IMR-90 (cell line): ENCODE data around the gene ARID4B. TPM values are rescaled to one million over a fixed set of nuclear protein-coding genes. Genes with fewer than 3 reads are reported as not detected.

ENCODE experiments used
- ATAC-seq: fragments of 200-7000 bp; cut with Tn5 transposase; 2 replicates; pipeline ENCODE4 v1.9.1; 2020; ENCODE audit warnings: low read depth, mild to moderate bottlenecking, moderate library complexity
- BruUV-seq: library from RNA; stranded (reverse); fragments of 400-500 nt; replicated peaks from 2 replicates; lab custom pipeline; 2021; lab: Mats Ljungman, UMichigan
- CTCF ChIA-PET: fragments of 300-600 bp; formaldehyde crosslinking; extraction: SDS; loops from one replicate; lab custom pipeline; 2021; ENCODE audit warnings: antibody characterized with exemption; lab: Yijun Ruan, JAX
- POLR2A ChIA-PET: fragments of 300-600 bp; sonication (Branson Sonifier 250); formaldehyde crosslinking; loops from one replicate; lab custom pipeline; 2022; ENCODE audit warnings: antibody characterized with exemption; ENCODE audit not compliant: unreplicated experiment; lab: Charles Lee
- DNase-seq: peaks from one replicate; pipeline ENCODE4 v3.0.0; 2013
- H2AFZ ChIP-seq: replicated peaks from 2 replicates; pipeline ENCODE3; 2013; ENCODE audit warnings: low read length, mild to moderate bottlenecking; ENCODE audit not compliant: poor library complexity
- H2AK5ac ChIP-seq: 2 replicates; pipeline ENCODE4 v1.6.1; 2013; ENCODE audit warnings: low read depth, low read length, inconsistent platforms
- H2AK9ac ChIP-seq: replicated peaks from 2 replicates; pipeline ENCODE3; 2013; ENCODE audit warnings: mild to moderate bottlenecking, low read depth, low read length, moderate library complexity; ENCODE audit not compliant: poor library complexity
- H2BK120ac ChIP-seq: 2 replicates; pipeline ENCODE4 v1.6.1; 2013; ENCODE audit warnings: low read depth, low read length, inconsistent platforms
- H2BK15ac ChIP-seq: 3 replicates; pipeline ENCODE4 v1.6.1; 2013; ENCODE audit warnings: low read depth, low read length, inconsistent platforms
- H2BK20ac ChIP-seq: 2 replicates; pipeline ENCODE4 v1.6.1; 2013; ENCODE audit warnings: low read depth, mild to moderate bottlenecking, inconsistent platforms, low read length, moderate library complexity
- H2BK5ac ChIP-seq: 2 replicates; pipeline ENCODE4 v1.6.1; 2013; ENCODE audit warnings: mild to moderate bottlenecking, low read depth, low read length, inconsistent platforms; ENCODE audit not compliant: poor library complexity, severe bottlenecking
- H3K14ac ChIP-seq: replicated peaks from 2 replicates; pipeline ENCODE4 v1.6.1; 2013; ENCODE audit warnings: low read depth, low read length, inconsistent platforms
- H3K18ac ChIP-seq: 2 replicates; pipeline ENCODE4 v1.6.1; 2013; ENCODE audit warnings: low read depth, low read length, control low read depth
- H3K23ac ChIP-seq: 2 replicates; pipeline ENCODE4 v1.6.1; 2013; ENCODE audit warnings: low read depth, low read length, inconsistent platforms
- H3K27ac ChIP-seq: 2 replicates; pipeline ENCODE4 v1.5.1; 2013; ENCODE audit warnings: mild to moderate bottlenecking, control low read depth, low read length; ENCODE audit not compliant: insufficient read depth
- H3K27me3 ChIP-seq: 2 replicates; pipeline ENCODE4 v1.6.1; 2013; ENCODE audit warnings: low read length; ENCODE audit not compliant: control insufficient read depth, insufficient read depth
- H3K36me3 ChIP-seq: 2 replicates; pipeline ENCODE4 v1.6.1; 2013; ENCODE audit warnings: low read length, mixed read lengths; ENCODE audit not compliant: control insufficient read depth, insufficient read depth
- H3K4ac ChIP-seq: 2 replicates; pipeline ENCODE4 v1.6.1; 2013; ENCODE audit warnings: low read depth, low read length, inconsistent platforms
- H3K4me1 ChIP-seq: 2 replicates; pipeline ENCODE4 v1.6.1; 2013; ENCODE audit warnings: low read length, mixed read lengths; ENCODE audit not compliant: control insufficient read depth, insufficient read depth
- H3K4me2 ChIP-seq: 2 replicates; pipeline ENCODE4 v1.6.1; 2013; ENCODE audit warnings: low read depth, mild to moderate bottlenecking, control low read depth, low read length, moderate library complexity
- H3K4me3 ChIP-seq: 2 replicates; pipeline ENCODE4 v1.5.1; 2013; ENCODE audit warnings: low read depth, mild to moderate bottlenecking, control low read depth, low read length, moderate library complexity; ENCODE audit not compliant: insufficient read depth
- H3K56ac ChIP-seq: 2 replicates; pipeline ENCODE4 v1.6.1; 2013; ENCODE audit warnings: low read length, inconsistent platforms; ENCODE audit not compliant: insufficient read depth; ENCODE audit errors: extremely low read depth
- H3K79me1 ChIP-seq, 2 experiments: 2 replicates each; pipeline ENCODE4 v1.6.1; 2013; ENCODE audit warnings: low read length in 2 of 2, inconsistent platforms in 1 of 2, low read depth in 1 of 2
- H3K9ac ChIP-seq: 2 replicates; pipeline ENCODE4 v1.6.1; 2013; ENCODE audit warnings: low read depth, low read length, control low read depth
- H3K9me1 ChIP-seq: 2 replicates; pipeline ENCODE4 v1.6.1; 2013; ENCODE audit warnings: low read length, inconsistent platforms; ENCODE audit not compliant: insufficient read depth
- H3K9me3 ChIP-seq: 2 replicates; pipeline ENCODE4 v1.6.1; 2013; ENCODE audit warnings: low read length; ENCODE audit not compliant: control insufficient read depth, insufficient read depth
- H4K20me1 ChIP-seq: 2 replicates; pipeline ENCODE4 v1.6.1; 2013; ENCODE audit warnings: low read length, inconsistent platforms; ENCODE audit not compliant: insufficient read depth
- H4K5ac ChIP-seq: 2 replicates; pipeline ENCODE4 v1.6.1; 2013; ENCODE audit warnings: mild to moderate bottlenecking, low read depth, low read length, control low read depth
- H4K8ac ChIP-seq, 2 experiments: 2 replicates each; pipeline ENCODE4 v1.6.1; 2013; ENCODE audit warnings: low read depth in 2 of 2, low read length in 2 of 2, control low read depth in 1 of 2, inconsistent platforms in 1 of 2
- H4K91ac ChIP-seq: 2 replicates; pipeline ENCODE4 v1.6.1; 2013; ENCODE audit warnings: low read depth, low read length, inconsistent platforms; ENCODE audit not compliant: insufficient read depth
- BHLHE40 ChIP-seq: fragments of 150-350 bp; IDR thresholded peaks from 2 replicates; pipeline ENCODE4 v1.6.1; 2016; ENCODE audit warnings: mild to moderate bottlenecking, low read depth, low read length
- CEBPB ChIP-seq: IDR thresholded peaks from 2 replicates; pipeline ENCODE4 v1.6.1; 2012; ENCODE audit warnings: low read depth, low read length, improper control_type of control experiment
- CHD1 ChIP-seq: IDR thresholded peaks from 2 replicates; pipeline ENCODE4 v1.6.1; 2012; ENCODE audit warnings: low read depth, low read length, improper control_type of control experiment
- ELK1 ChIP-seq: fragments of 150-350 bp; IDR thresholded peaks from 2 replicates; pipeline ENCODE4 v1.6.1; 2016; ENCODE audit warnings: low read depth, mild to moderate bottlenecking, low read length, moderate library complexity, borderline replicate concordance
- FOS ChIP-seq: fragments of 150-350 bp; IDR thresholded peaks from 2 replicates; pipeline ENCODE4 v1.6.1; 2016; ENCODE audit warnings: low read depth, low read length
- MAFK ChIP-seq: IDR thresholded peaks from 2 replicates; pipeline ENCODE4 v1.6.1; 2012; ENCODE audit warnings: low read depth, low read length, improper control_type of control experiment
- MAZ ChIP-seq: IDR thresholded peaks from 2 replicates; pipeline ENCODE4 v1.6.1; 2012; ENCODE audit warnings: low read depth, mild to moderate bottlenecking, low read length, improper control_type of control experiment, moderate library complexity, borderline replicate concordance
- MXI1 ChIP-seq: IDR thresholded peaks from 2 replicates; pipeline ENCODE4 v1.6.1; 2012; ENCODE audit warnings: low read depth, mild to moderate bottlenecking, low read length, moderate library complexity, borderline replicate concordance
- RAD21 ChIP-seq: IDR thresholded peaks from 2 replicates; pipeline ENCODE4 v1.6.1; 2012; ENCODE audit warnings: low read length, improper control_type of control experiment
- RCOR1 ChIP-seq: IDR thresholded peaks from 2 replicates; pipeline ENCODE4 v1.6.1; 2012; ENCODE audit warnings: mild to moderate bottlenecking, low read length, improper control_type of control experiment; ENCODE audit not compliant: insufficient replicate concordance
- RFX5 ChIP-seq: IDR thresholded peaks from 2 replicates; pipeline ENCODE4 v1.8.0; 2012; ENCODE audit warnings: low read depth, mild to moderate bottlenecking, low read length, moderate library complexity
- SMC3 ChIP-seq: fragments of 150-350 bp; IDR thresholded peaks from 2 replicates; pipeline ENCODE4 v1.6.1; 2016; ENCODE audit warnings: low read depth, mild to moderate bottlenecking, antibody characterized with exemption, low read length, moderate library complexity
- WGBS, 2 experiments: methylation state at CpG; one replicate each; pipeline versions ENCODE4 v1.1.5 to v1.1.7; 2013; ENCODE audit warnings: missing lambda C conversion rate in 2 of 2; ENCODE audit not compliant: insufficient read length in 1 of 2; ENCODE audit errors: extremely low coverage in 2 of 2; 5-methylcytosine and 5-hydroxymethylcytosine counted together
- dilution Hi-C: fragments of 300-500 bp; cut with HindIII; formaldehyde crosslinking; loops from one replicate; pipeline ENCODE4 v1.14.3; 2018; ENCODE audit warnings: low sequenced_read_pairs; ENCODE audit not compliant: unreplicated experiment
- in situ Hi-C: fragments of 300-500 bp; cut with MboI; formaldehyde crosslinking; loops from 3 replicates; pipeline ENCODE4 v1.14.3; 2019; ENCODE audit warnings: low sequenced_read_pairs, inconsistent platforms, mixed read lengths
- intact Hi-C: fragments of 100-400 bp; cut with micrococcal nuclease; formaldehyde crosslinking; loops from 2 replicates; pipeline ENCODE4 v1.10.0; 2022
- polyA plus RNA-seq, 3 experiments: library from polyadenylated mRNA; depleted of rRNA; stranded (reverse); fragments of >200 nt; gene quantifications; 2 replicates each; pipeline ENCODE4 v1.2.3, GENCODE V29; 2012; ENCODE audit warnings: low replicate concordance in 1 of 3
- total RNA-seq: library from RNA; depleted of rRNA; stranded (reverse); fragments of >200 nt; gene quantifications from 2 replicates; pipeline ENCODE4 v1.2.3, GENCODE V29; 2012
- TF ChIP-seq, protein P1 (sequence below): conservative IDR thresholded peaks from 2 replicates; pipeline ENCODE4 v1.5.1; 2012; ENCODE audit warnings: mild to moderate bottlenecking, low read depth, low read length, improper control_type of control experiment
- TF ChIP-seq, protein P2 (sequence below): fragments of 150-350 bp; IDR thresholded peaks from 2 replicates; pipeline ENCODE4 v1.6.1; 2017; ENCODE audit warnings: mild to moderate bottlenecking, antibody characterized with exemption, low read length, low read depth

Gene ARID4B
- total and polyA plus RNA-seq, 2 of the 4 experiments (the other 2 are of a cell fraction): 8.5 to 16.0 TPM

DNA sequence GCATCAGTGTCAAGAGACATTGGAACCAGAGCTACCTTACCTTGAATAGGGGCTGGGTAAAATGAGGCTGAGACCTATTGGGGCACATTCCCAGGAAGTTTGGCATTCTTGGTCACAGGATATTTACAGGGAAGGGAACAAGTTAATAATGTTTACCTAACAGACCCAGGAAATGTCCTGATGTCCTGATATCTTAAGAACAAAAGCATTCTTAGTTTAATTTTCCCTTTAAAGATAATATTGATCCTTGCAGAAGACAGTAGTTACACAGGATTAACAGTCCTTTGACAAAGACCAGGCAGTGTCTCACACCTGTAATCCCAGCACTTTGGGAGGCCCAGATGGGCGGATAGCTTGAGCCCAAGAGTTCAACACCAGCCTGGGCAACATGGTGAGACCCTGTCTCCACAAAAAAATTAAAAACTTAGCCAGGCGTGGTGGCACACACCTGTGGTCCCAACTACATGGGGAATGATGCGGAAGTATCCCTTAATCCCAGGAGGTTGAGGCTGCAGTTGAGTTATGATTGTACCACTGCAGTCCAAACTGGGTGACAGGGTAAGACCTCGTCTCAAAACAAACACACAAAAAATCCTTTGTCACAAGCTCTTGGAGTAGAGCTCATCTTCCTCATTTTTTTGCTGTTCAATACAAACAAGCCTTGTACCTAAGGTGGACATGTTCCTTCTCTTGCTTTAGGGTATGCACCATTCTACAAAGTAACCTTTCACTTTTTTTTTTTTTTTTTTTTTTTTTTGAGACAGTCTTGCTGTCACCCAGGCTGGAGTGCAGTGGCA, 198.0 kb downstream of the ARID4B start:
- BruUV-seq: no TSS peak
- Histone ChIP-seq H4K20me1 (peaks cover 30% of the 10 kb centered on the region), H2AK9ac (no peak overlapping the region), H3K36me3 (peaks cover 13% of the 10 kb centered on the region), H2BK5ac (peak overlapping the region; percentile 15), H4K91ac (no peak overlapping the region), H2AFZ (no peak overlapping the region), H4K5ac (peak overlapping the region; percentile 86), H3K9ac (no peak overlapping the region), H2BK20ac (no peak overlapping the region), H3K27me3 (no peaks in the 10 kb centered on the region), H3K4me3 (no peak overlapping the region), H4K8ac (peak overlapping the region; percentile 75 to 91; a peak in 3 of 4 replicates), H3K4me1 (0 out of 2 replicates have a peak, but pooled peaks cover 1% of the 10 kb centered on the region), H3K4ac (0 out of 2 replicates have a peak overlapping the region, but pooled peaks have one; percentile 1), H3K9me3 (no peaks in the 10 kb centered on the region), H2AK5ac (0 out of 2 replicates have a peak overlapping the region, but pooled peaks have one; percentile 27), H3K9me1 (no peaks in the 10 kb centered on the region; the same call in 1 of the 2 replicates), H3K23ac (no peak overlapping the region), H3K56ac (no peak overlapping the region), H3K18ac (no peak overlapping the region), H3K27ac (no peak overlapping the region), H3K79me1 (peaks cover 0 to 10% of the 10 kb centered on the region in 2 experiments; a peak in 2 of 4 replicates), H2BK15ac (no peak overlapping the region), H3K14ac (no peak overlapping the region), H3K4me2 (no peak overlapping the region), H2BK120ac (no peak overlapping the region)
- no peak for DNase-seq
- in situ Hi-C loops (no loop called here), dilution Hi-C loops (no loop called here), intact Hi-C loops (no loop called here)
- CTCF ChIA-PET: no interaction called here
- ATAC-seq: no peak
- POLR2A ChIA-PET: no interaction called here
- WGBS, 2 experiments: no CpG with 5 or more reads among the region's 4 CpGs
- TF ChIP-seq ELK1: no peak
- no peak for TF ChIP-seq FOS
- TF ChIP-seq MXI1: no peak
- TF ChIP-seq RFX5: no peak
- TF ChIP-seq, protein P1, sequence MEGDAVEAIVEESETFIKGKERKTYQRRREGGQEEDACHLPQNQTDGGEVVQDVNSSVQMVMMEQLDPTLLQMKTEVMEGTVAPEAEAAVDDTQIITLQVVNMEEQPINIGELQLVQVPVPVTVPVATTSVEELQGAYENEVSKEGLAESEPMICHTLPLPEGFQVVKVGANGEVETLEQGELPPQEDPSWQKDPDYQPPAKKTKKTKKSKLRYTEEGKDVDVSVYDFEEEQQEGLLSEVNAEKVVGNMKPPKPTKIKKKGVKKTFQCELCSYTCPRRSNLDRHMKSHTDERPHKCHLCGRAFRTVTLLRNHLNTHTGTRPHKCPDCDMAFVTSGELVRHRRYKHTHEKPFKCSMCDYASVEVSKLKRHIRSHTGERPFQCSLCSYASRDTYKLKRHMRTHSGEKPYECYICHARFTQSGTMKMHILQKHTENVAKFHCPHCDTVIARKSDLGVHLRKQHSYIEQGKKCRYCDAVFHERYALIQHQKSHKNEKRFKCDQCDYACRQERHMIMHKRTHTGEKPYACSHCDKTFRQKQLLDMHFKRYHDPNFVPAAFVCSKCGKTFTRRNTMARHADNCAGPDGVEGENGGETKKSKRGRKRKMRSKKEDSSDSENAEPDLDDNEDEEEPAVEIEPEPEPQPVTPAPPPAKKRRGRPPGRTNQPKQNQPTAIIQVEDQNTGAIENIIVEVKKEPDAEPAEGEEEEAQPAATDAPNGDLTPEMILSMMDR: no peak
- TF ChIP-seq SMC3: no peak
- TF ChIP-seq CHD1: no peak
- TF ChIP-seq BHLHE40: no peak
- TF ChIP-seq, protein P2, sequence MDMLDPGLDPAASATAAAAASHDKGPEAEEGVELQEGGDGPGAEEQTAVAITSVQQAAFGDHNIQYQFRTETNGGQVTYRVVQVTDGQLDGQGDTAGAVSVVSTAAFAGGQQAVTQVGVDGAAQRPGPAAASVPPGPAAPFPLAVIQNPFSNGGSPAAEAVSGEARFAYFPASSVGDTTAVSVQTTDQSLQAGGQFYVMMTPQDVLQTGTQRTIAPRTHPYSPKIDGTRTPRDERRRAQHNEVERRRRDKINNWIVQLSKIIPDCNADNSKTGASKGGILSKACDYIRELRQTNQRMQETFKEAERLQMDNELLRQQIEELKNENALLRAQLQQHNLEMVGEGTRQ: no peak
- TF ChIP-seq RCOR1: no peak
- TF ChIP-seq MAZ: no peak
- no peak for TF ChIP-seq CEBPB
- TF ChIP-seq MAFK: no peak
- no peak for TF ChIP-seq RAD21
